HepG2 (cell line): Measurements from ENCODE around the gene ABCG5. TPM values are rescaled to one million over a fixed set of nuclear protein-coding genes. Genes with fewer than 3 reads are reported as not detected.

Experiments used
- DPF2 ChIP-seq: sonication (generic); formaldehyde crosslinking; IDR thresholded peaks from 2 replicates; pipeline ENCODE4 v1.4.0; 2020; ENCODE audit warnings: mild to moderate bottlenecking, low read depth, missing genetic modification reagents, borderline replicate concordance
- NCOA5 ChIP-seq: sonication (generic); formaldehyde crosslinking; IDR thresholded peaks from 2 replicates; pipeline ENCODE4 v1.4.0; 2020; ENCODE audit warnings: missing genetic modification reagents
- NFIB ChIP-seq: sonication (generic); formaldehyde crosslinking; IDR thresholded peaks from 2 replicates; pipeline ENCODE4 v1.9.0; 2021; ENCODE audit warnings: missing genetic modification reagents, mild to moderate bottlenecking, borderline replicate concordance
- NR2F1 ChIP-seq, 2 experiments: fragments of 450-650 bp in 1 of 2; formaldehyde crosslinking in 1 of 2; IDR thresholded peaks; 2 replicates each; pipeline versions ENCODE4 v1.5.0 to v1.6.1; 2016 to 2020; ENCODE audit warnings: mild to moderate bottlenecking in 1 of 2, missing compliant biosample characterization in 1 of 2, missing genetic modification reagents in 1 of 2, moderate library complexity in 1 of 2
- PPARG ChIP-seq: conservative IDR thresholded peaks from 2 replicates; pipeline ENCODE4 v1.6.1; 2016; ENCODE audit warnings: missing biosample characterization, missing genetic modification reagents
- RBM39 ChIP-seq: fragments of 200-400 bp; formaldehyde crosslinking; IDR thresholded peaks from one replicate; pipeline ENCODE4 v1.6.1; 2018; ENCODE audit warnings: antibody characterized with exemption, mild to moderate bottlenecking, low read depth, low read length; ENCODE audit not compliant: poor library complexity, severe bottlenecking
- TCF7 ChIP-seq: sonication (generic); IDR thresholded peaks from 2 replicates; pipeline ENCODE4 v1.6.1; 2016; ENCODE audit warnings: antibody characterized with exemption, low read depth
- XBP1 ChIP-seq: sonication (generic); formaldehyde crosslinking; IDR thresholded peaks from 2 replicates; pipeline ENCODE4 v1.5.0; 2020; ENCODE audit warnings: missing genetic modification reagents
- ZNF878 ChIP-seq: sonication (generic); formaldehyde crosslinking; IDR thresholded peaks from 2 replicates; pipeline ENCODE4 v1.8.1; 2023; ENCODE audit warnings: mild to moderate bottlenecking, missing genetic modification reagents, moderate library complexity
- polyA plus RNA-seq, 8 experiments: library from polyadenylated mRNA; depleted of rRNA in 3 of 8; stranded (reverse) in 7 of 8; unstranded in 1 of 8; fragments of >200 nt; fragmentation: Illumina TruSeq in 4 of 8; extraction: Trizol in 4 of 8; gene quantifications; 2 replicates each; pipeline versions ENCODE4 v1.2.1 to v1.2.3, GENCODE V29; 2011 to 2016; ENCODE audit warnings: low read depth in 4 of 8, missing spikeins in 1 of 8, mixed read lengths in 1 of 8; ENCODE audit not compliant: insufficient read depth in 1 of 8
- total RNA-seq, 5 experiments: library from RNA; depleted of rRNA; stranded (reverse); fragments of >200 nt; fragmentation: Illumina TruSeq; extraction: Trizol; gene quantifications; 2 replicates each; pipeline ENCODE4 v1.2.3, GENCODE V29; 2016; ENCODE audit warnings: low read depth in 1 of 5
- TF ChIP-seq, protein P1 (sequence below): sonication (generic); formaldehyde crosslinking; IDR thresholded peaks from 2 replicates; pipeline ENCODE4 v1.4.0; 2020; ENCODE audit warnings: mild to moderate bottlenecking, missing genetic modification reagents
- TF ChIP-seq, protein P2 (sequence below): sonication (generic); formaldehyde crosslinking; IDR thresholded peaks from 2 replicates; pipeline ENCODE4 v1.8.1; 2023; ENCODE audit warnings: mild to moderate bottlenecking, inconsistent platforms, moderate library complexity, missing genetic modification reagents, borderline replicate concordance
- TF ChIP-seq, protein P3 (sequence below): sonication (generic); formaldehyde crosslinking; IDR thresholded peaks from 2 replicates; pipeline ENCODE4 v1.5.1; 2020; ENCODE audit warnings: mild to moderate bottlenecking, missing genetic modification reagents, moderate library complexity

Gene ABCG5
- total and polyA plus RNA-seq, 2 of the 13 experiments (the other 11 are each of a cell fraction or from before 2014, with no cell fraction given): 15.1 to 39.0 TPM

DNA sequence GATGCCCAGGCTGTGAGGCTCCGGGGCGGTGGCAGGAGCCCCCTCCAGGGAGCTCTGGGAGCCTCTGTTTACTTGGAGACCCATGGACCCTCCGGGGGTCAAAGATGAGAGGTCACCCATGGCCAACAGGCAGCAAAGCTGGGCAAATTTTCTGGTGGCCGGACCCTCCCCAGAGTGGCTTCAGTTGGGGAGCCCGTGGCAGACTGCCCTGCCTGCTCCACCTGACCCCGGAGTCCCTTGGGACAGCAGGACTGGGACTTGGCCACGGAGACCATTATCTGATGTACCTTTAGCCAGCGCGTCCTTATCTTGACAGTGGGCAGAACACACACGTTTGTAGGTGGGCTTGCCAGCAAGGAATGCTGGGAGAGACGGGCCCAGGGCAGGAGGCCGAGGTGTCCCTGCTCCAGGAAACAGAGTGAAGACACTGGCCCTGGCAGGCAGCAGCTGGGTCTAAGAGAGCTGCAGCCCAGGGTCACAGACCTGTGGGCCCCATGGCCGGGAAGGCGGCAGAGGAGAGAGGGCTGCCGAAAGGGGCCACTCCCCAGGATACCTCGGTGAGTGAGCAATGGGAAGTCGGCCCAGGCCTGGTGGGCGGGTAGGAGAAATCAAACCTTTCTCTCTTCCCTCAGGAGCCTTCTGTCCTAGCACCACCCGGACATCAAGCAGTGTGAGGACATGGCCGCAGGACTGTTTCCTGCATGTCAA lies at the start of gene ABCG5, which contains the start of gene ABCG8 (continued):
- TF ChIP-seq, protein P1, sequence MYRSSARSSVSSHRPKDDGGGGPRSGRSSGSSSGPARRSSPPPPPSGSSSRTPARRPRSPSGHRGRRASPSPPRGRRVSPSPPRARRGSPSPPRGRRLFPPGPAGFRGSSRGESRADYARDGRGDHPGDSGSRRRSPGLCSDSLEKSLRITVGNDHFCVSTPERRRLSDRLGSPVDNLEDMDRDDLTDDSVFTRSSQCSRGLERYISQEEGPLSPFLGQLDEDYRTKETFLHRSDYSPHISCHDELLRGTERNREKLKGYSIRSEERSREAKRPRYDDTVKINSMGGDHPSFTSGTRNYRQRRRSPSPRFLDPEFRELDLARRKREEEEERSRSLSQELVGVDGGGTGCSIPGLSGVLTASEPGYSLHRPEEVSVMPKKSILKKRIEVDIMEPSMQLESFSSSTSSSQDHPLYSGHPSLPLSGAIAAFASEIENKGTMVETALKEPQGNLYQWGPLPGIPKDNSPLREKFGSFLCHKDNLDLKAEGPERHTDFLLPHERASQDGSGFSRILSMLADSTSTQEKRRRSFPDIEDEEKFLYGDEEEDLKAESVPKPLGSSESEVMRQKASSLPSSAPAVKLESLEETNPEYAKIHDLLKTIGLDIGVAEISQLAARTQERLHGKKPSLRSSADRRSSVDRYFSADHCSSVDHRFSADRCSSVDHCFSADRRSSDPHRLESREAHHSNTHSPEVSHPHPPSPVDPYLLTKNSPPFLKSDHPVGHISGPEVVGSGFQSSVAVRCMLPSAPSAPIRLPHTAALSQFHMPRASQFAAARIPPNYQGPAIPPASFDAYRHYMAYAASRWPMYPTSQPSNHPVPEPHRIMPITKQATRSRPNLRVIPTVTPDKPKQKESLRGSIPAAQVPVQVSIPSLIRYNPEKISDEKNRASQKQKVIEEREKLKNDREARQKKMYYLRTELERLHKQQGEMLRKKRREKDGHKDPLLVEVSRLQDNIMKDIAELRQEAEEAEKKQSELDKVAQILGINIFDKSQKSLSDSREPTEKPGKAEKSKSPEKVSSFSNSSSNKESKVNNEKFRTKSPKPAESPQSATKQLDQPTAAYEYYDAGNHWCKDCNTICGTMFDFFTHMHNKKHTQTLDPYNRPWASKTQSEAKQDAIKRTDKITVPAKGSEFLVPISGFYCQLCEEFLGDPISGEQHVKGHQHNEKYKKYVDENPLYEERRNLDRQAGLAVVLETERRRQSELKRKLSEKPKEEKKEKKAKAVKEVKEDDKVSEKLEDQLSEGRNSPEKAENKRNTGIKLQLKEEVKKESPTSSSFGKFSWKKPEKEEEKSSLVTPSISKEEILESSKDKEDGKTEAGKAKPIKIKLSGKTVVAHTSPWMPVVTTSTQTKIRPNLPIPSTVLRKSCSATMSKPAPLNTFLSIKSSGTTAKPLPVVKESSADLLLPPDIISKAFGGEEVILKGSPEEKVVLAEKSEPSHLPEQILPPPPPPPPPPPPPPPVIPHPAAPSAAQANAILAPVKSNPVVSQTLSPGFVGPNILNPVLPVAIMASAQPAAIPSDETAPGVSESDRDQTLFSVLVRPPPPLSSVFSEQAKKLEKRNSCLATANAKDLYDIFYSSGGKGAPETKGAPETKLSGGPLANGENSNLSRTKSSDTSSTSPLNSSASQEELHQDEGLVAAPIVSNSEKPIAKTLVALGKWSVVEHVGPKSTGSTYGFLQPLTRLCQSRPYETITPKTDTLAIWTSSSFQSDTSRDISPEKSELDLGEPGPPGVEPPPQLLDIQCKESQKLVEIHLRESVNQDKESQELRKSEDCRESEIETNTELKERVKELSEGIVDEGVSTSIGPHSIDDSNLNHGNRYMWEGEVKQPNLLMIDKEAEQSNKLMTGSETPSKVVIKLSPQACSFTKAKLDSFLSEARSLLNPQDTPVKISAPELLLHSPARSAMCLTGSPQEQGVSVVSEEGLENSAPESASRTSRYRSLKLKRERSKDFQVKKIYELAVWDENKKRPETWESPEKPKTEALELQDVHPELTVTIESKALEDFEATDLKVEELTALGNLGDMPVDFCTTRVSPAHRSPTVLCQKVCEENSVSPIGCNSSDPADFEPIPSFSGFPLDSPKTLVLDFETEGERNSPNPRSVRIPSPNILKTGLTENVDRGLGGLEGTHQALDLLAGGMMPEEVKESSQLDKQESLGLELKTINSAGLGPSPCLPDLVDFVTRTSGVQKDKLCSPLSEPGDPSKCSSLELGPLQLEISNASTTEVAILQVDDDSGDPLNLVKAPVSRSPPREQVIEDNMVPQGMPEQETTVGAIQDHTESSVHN: no peak
- TF ChIP-seq, protein P2, sequence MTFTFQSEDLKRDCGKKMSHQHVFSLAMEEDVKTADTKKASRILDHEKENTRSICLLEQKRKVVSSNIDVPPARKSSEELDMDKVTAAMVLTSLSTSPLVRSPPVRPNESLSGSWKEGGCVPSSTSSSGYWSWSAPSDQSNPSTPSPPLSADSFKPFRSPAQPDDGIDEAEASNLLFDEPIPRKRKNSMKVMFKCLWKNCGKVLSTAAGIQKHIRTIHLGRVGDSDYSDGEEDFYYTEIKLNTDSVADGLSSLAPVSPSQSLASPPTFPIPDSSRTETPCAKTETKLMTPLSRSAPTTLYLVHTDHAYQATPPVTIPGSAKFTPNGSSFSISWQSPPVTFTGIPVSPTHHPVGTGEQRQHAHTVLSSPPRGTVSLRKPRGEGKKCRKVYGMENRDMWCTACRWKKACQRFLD (CRISPR knock-in tag): no peak; the same call in 1 of the 2 replicates
- TF ChIP-seq NCOA5 (CRISPR knock-in tag) (no peak), TCF7 (no peak), NR2F1 (CRISPR knock-in tag; IDR thresholded peaks at IDR 0.05) (no peak), RBM39 (peak; percentile 72), ZNF878 (CRISPR knock-in tag) (no peak), DPF2 (no peak), NFIB (no peak), XBP1 (no peak), PPARG (CRISPR knock-in tag) (0 out of 2 replicates have a peak, but pooled peaks have one; percentile 36)
- TF ChIP-seq, protein P3, sequence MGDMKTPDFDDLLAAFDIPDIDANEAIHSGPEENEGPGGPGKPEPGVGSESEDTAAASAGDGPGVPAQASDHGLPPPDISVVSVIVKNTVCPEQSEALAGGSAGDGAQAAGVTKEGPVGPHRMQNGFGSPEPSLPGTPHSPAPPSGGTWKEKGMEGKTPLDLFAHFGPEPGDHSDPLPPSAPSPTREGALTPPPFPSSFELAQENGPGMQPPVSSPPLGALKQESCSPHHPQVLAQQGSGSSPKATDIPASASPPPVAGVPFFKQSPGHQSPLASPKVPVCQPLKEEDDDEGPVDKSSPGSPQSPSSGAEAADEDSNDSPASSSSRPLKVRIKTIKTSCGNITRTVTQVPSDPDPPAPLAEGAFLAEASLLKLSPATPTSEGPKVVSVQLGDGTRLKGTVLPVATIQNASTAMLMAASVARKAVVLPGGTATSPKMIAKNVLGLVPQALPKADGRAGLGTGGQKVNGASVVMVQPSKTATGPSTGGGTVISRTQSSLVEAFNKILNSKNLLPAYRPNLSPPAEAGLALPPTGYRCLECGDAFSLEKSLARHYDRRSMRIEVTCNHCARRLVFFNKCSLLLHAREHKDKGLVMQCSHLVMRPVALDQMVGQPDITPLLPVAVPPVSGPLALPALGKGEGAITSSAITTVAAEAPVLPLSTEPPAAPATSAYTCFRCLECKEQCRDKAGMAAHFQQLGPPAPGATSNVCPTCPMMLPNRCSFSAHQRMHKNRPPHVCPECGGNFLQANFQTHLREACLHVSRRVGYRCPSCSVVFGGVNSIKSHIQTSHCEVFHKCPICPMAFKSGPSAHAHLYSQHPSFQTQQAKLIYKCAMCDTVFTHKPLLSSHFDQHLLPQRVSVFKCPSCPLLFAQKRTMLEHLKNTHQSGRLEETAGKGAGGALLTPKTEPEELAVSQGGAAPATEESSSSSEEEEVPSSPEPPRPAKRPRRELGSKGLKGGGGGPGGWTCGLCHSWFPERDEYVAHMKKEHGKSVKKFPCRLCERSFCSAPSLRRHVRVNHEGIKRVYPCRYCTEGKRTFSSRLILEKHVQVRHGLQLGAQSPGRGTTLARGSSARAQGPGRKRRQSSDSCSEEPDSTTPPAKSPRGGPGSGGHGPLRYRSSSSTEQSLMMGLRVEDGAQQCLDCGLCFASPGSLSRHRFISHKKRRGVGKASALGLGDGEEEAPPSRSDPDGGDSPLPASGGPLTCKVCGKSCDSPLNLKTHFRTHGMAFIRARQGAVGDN (CRISPR knock-in tag): peak; percentile 98
